NCI-H446 (cell line): ENCODE results near the gene ZNF892.

ENCODE experiments used
- DNase-seq, 2 experiments: peaks; one replicate each; lab custom pipeline; 2025; lab: John Stamatoyannopoulos, UW

ZNF892 gene

DNA sequence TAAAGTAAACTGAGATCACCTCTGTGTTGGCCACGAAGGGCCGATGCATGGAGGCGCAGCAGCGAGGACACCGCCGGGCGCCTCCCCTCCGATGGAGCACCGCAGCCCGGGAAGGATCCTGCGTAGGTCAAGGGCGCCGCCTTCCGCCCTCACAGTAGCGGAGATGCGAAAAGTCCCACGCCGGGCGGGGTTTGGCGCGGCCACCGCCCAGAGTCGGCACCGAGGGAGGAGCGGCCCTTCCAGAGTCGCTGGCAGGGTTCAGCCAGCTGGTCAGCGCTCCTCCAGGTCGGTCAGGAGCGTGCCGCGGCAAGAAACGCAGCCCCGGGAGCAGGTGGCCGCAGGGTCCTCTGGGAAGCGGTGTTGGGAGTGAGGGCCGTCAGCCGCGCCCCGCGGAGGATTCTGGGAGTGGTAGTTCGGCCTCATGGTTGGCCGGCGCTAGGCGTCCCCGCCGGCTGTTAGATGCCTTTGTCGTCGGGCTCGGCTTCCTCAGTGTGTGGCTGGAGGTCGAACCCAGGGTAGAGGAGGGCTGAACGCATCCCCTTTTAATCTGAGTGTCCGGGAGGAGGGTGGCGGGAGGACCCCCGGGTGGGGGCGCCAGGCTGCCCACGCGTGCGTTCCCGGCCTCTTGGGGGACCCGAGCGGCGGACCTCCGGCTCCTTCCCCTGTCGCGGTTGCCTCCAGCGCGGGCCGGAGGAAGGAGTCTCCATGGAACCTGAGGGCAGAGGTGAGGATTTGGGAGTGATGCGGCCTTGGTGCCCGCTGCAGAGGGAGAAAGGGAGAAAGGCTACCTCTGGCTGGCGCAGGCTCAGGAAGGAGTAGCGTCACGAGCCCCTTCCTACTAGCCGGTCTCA is at the start of gene ZNF892:
ZNF892 (plus strand) TSS at position 411 of the 851 bp plus-strand sequence; CDS start at position 706, 295 bp downstream.
- DNase-seq = peak; percentile 82 to 88

DNA sequence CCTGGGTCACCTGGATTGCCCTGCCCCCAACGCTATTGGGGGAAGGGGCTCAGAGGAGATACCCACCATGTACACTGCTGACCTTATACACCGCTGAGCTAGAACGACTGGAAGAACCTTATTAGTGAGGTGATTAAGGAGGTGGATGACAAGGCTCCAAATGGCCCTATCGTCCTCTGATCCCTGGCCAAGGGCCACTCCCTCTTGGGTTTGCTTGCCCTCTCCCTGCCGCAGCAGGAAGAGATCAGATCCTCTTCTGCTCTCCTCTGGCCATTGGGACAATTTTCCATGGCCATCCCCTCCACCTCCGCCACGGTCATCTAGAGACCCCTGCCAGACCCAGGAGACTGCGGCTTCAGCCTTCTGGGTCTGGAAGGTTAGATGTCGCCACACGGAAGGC is 48.9 kb upstream of the ZNF892 start:
- no peak for DNase-seq

DNA sequence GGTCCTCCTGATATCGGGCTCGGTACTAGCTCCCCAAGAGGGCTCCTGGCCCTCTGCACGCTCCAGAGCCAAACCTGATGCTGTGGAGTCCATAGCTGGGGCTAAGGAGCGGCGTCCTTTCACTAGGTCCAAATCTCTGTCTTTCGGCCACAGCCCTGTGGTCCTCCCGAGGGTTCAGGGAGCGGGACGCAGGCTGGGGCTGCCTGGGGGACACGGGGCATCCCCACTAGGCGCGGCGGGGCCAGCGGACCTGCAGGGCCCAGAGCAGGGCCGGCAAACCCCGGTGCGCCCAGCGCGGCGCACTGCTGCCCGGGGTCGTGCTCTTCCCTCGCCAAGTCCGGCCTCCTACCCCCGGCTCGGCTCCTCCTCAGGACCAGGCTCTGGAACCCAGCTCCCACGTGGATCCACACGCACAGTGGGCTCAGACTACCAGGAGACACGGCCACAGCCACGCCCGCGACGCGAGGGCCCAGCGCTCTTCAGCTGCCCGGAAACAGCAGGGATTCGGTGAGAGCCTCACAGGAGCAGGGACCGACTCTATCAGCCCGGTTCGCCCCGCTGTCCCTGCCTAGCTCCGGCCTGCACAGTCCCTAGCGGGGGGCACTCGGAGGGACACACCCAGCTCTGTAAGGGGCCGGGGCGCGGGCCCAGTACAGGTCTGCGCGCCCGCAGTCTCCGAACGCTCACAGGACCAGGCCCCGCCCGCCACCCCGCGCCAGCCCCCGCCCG is 48.3 kb upstream of the ZNF892 start:
- peak in 1 of 2 experiments; percentile 24 for DNase-seq

DNA sequence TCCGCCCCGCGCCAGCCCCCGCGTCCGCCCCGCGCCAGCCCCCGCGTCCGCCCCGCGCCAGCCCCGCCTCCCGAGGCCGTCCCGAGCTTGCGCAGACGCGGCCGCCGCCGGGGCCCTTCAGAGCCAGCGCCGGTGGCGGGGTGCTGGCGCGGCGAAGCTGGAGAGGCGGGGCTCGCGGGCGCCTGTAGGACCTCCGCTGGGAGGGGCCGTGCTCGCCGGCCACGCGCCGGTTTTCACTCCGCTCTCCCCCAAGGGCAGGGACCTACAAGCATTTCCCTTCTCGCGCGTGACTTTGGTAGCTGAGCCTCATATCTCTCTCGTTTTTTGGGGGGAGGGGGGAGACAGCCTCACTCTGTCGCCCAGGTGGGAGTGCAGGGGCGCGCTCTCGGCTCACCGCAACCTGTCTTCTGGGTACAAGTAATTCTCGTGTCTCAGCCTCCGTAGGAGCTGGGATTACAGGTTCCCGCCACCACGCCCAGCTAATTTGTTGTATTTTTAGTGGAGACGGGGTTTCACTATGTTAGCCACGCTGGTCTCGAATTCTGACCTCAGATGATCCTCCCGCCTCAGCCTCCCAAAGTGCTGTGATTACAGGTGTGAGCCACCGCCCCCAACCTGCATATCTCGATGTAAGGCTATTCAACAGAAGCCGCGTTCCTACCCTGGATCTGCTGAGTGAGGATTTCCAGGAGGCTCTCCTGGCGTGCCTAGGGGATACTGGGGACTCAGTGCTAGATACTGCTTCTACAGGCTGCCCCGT is 47.5 kb upstream of the ZNF892 start, which contains the start of gene ZNF514:
ZNF514 (minus strand) TSS at position 159 of the 760 bp plus-strand sequence. CDS start 6,595 bp downstream, outside the sequence.
- peak in 1 of 2 experiments; percentile 75 for DNase-seq

DNA sequence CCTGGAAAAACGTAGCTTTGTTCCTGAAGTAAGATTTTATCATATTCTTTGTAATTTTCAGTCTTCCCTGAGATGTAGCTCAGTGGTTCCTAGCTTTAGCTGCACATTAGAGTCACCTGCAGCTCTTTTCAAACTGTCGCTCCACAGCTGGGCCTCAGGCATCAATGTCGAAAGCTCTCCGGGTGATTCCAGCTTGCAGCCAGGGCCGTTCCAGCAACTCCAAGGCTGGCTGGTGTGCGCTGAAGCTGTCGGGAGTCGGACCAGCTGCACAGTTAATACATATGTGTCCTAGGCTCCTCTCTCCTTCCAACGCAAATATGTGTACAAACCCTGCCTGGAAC is 42.3 kb upstream of the ZNF892 start:
- no peak for DNase-seq

DNA sequence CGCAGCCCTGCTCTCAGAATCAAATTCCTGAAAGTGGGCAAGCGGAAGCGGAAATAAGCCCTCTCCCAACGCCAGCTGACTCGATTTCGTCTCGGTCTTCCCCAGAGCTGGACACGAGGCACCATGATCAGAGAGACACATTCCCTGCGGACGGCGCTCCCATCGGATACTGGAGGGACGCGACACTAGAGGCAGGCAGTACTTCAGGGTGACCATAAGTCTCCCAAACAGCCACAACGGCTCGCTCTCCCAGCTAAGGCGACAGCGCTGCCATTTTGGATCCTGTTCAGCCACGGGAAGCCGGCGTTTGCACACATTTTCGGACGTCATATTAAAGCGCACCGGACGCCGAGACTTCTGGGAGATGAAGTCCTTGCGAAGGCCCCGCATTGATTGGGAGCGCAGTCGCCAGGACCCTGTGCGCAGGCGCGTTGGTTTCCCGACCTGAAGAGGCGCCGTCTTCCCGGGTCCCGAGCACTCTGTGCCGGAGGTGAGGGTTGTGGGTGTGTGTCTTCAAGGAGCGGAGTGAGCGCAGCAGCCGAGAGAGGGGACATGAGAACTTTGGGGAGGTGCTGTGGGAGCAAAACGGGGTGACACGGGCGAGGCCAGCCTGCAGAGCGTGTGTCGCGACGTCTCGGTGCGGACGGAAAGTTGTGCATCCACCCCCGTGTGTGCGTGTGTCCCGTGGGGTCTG is 41.8 kb upstream of the ZNF892 start, which contains the start of gene ZNF2:
ZNF2 (plus strand) TSS at position 439 of the 694 bp plus-strand sequence. CDS start 10,418 bp downstream, outside the sequence.
- DNase-seq = peak; percentile 92 to 97

DNA sequence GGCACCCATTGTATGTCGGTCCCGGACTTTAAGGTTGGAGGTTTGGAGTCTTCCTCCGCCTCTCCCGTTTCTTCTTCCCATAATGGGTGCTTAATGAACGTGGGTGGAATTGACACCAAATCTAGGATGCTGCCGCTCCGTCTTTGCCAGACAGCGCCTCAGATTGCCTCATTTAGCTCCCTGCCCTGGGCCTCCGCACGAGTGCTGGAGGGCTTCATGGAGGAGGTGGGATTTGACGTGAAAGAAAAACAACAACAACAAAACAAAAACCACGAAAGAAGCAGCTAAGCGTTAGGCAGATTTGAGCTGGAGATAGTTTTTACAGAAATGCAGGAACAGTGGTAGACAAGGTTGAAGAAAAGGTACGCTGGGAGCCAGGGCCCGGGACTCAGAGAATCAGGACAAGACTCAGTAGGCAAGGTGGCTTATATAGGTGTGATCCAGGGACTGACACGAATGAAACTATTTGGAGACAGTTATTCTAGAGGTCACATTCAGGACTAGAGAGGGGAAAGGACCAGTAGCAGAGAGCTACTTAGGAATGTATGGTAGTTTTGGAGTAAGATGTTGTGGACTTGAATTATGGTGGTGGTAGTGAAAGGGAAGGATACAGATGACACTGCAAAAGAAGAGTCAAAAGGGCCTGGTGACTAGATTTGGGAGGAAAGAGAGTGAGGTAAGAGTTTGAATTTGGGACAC is 41.1 kb upstream of the ZNF892 start:
- no peak for DNase-seq

DNA sequence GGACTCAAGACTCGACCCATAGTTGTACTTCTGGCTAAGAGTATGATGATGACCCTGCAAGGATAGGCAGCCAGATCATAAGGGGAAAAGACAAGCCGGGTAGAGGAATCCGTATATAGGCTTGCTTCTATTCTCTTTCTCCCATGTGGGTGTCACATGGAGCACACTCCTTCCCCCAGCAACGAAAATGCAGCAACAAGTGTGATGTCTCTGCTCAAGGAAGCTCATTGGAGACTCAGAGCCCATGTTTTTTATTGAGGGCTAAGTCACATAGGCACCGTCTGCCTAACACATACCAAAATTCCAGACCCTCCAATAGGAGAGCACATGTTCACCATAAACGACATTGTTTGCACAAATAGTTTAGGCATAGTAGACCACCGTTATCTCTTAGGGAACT is 35.4 kb upstream of the ZNF892 start:
- no peak for DNase-seq

DNA sequence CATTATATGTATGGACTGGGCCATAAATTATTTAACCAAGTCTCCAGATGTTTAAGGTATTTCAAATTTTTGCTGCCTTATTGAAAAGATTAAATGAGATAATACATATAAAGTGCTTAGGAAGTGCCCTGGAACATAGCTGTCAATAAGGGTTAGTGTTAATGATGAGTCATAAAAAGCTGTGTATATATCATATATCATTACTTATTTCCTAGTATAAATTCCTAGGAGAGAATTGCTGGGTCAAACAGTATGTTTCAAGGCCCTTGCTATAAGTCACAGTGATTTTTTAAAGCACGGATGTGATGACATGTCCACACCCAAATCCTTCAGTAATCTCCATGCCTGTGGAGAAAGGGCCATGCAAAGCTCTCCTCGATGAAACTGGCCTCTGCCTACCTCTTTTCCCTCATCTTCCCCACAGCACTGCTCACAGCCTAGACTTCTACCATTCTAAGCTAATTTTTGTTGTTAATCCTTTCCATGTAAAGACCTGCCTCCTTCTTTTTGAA is 33.2 kb upstream of the ZNF892 start:
- no peak for DNase-seq

DNA sequence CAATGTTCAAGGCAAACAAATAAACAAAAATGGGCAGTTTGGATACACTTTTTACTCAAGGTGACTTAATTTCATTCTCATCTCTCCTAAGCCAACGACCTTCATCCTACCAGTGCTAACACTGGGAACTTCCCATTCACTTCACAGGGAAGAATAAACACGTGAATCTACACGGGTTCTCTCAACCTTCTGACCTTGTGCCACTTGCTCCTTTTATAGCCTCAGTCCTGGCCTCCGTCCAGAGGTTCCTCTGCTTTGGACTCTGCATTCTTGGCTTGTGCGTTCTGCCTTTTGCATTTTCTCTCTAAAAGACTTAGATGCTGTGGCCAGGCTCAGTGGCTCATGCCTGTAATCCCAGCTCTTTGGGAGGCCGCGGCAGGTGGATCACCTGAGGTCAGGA is 27.9 kb upstream of the ZNF892 start:
- DNase-seq = no peak

DNA sequence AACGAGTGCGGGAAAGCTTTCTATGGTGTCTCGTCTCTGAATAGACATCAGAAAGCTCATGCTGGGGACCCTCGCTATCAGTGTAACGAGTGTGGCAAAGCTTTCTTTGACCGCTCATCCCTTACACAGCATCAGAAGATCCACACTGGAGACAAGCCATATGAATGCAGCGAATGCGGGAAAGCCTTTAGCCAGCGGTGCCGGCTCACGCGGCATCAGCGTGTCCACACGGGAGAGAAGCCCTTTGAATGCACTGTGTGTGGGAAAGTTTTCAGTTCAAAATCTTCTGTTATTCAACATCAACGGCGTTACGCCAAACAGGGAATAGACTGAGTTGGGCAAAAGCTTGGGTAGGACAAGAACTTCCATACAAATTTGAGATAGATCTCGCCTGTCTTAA is 25.5 kb upstream of the ZNF892 start:
- DNase-seq = no peak

DNA sequence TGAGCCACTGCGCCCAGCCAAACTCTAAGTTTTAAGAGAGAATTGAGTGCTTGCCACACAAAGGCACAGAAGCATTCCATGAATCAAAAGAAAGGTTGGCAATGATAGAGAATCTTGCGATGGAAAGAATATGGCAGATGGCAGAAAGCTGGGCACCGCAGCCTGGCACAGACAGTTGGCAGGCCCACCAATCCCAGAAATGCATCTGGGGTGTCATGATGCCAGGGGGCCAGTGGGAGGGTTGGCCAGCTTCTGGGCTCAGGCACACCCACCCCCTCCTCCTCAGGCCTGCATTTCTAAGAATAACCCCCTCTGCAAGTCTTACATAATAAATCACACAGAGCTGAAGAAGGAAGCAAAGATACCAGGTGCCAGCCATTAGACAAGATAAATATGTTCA is 22.1 kb upstream of the ZNF892 start:
- DNase-seq = no peak

DNA sequence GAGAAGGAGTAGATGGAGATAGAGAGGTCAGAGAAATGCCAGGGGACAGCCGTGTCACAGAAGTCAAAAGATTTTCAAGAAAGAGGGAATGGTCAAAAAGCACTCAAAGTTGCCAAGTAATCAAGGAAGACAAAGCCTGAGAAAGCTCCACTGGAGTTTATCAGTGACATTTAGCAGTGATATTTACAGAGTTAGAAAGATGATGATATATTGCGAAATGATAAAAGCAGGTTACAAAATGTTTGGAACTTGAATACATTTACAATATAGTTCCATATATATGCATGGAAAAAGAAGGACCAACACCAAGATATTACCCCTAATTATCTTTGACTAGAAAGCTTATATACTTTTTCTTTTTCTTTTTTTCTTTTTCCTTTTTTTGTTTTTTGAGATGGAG is 21.3 kb upstream of the ZNF892 start:
- DNase-seq = no peak

DNA sequence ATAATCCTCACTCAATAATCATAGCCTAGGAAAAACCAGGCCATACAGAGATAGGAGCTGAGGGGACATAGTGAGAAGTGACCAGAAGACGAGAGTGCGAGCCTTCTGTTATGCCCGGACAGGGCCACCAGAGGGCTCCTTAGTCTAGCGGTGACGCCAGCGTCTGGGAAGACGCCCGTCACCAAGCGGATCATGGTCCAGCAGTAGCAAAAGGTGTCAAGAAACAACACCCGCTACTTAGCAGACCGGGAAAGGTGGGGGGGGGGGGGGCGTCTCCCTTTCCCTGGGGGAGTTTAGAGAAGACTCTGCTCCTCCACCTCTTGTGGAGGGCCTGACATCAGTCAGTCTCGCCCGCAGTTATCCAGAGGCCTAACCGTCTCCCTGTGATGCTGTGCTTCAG is 14.4 kb upstream of the ZNF892 start:
- peak in 1 of 2 experiments; percentile 16 for DNase-seq

DNA sequence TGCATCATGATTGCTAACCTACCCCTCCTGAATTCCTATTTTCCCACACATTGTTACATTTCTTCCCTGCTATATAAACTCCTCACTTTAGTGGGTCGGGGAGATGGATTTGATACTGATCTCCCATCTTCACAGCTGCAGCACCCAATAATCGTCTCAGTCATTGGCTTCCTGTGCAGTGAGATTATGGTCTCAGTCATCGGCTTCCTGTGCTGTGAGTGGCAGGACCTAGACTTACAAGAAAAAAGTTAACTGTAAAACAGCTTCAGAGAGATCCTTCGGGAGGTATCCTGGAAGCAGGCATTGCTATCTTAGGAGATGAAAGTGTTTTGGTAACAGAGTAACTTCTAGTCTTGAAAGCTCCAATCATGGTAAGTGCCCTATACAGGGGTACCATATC is 3.4 kb upstream of the ZNF892 start:
- no peak for DNase-seq

DNA sequence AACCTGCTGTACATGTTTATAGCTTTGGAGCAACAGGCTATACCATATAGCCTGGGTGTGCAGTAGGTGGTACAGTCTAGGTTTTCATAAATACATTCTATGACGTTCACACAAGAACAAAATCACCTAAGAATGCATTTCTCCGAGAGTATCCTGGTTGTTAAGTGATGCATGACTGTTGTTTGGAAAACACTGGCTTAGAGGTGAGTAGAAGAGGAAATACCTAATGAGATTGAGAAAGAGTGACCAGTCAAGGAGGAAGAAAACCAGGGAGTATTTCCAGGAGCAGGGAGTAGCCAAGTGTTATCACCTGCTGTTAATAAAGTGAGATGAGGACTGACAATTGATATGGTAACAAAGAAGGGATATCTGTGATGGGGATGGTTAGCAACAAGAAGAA is 2.9 kb upstream of the ZNF892 start:
- no peak for DNase-seq

DNA sequence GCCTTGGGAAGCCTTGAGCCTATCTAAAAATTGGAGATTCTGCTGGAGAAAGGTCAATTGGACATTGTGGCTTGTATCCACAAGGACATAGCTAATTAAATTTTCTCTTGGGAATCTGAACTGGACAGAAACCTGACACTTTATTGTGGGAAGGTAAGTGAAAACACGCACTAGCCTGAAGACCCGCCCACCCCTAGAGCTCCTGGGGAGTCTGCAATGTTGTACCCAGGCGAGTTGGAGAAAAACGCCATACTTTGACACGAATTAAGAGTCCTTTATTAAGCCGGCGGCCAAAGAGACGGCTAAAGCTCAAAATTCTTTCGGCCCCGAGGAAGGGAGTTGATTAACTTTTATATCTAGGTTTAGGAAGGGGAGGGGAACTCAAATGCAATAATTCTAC is 1.2 kb upstream of the ZNF892 start:
- no peak for DNase-seq

DNA sequence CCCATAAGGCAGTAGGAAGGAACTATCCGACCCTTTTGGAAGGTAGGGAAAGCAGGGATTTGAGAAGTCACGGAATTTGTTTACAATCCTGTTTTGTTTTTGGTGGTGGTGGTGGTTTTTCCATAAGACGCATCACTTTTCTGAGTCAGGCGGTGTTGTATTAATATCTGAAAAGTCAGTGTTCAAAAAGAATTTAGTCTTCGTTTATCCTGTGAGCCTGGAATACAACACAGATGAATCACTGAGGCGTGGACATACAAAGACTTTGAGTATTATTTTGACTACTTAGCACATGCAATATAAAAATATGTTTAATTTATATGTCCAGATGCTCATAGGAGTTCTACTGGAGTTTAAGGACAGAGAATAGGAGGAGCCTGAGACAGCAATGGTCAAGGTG is 785 bp downstream of the ZNF892 start:
- no peak for DNase-seq

DNA sequence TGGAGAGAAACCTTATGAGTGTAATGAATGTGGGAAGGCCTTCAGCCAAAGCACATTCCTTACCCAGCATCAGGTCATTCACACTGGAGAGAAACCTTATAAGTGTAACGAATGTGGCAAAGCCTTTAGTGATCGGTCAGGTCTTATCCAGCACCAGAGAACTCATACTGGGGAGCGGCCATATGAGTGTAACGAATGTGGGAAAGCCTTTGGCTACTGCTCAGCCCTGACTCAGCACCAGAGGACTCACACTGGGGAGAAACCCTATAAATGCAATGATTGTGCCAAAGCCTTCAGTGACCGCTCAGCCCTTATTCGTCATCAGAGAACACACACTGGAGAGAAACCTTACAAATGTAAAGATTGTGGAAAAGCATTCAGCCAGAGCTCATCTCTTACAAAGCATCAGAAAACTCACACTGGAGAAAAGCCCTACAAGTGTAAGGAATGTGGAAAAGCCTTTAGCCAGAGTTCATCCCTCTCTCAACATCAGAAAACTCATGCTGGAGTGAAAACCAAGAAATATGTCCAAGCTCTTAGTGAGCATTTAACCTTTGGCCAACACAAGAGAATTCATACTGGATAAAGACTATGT is 7.8 kb downstream of the ZNF892 start:
- no peak for DNase-seq

DNA sequence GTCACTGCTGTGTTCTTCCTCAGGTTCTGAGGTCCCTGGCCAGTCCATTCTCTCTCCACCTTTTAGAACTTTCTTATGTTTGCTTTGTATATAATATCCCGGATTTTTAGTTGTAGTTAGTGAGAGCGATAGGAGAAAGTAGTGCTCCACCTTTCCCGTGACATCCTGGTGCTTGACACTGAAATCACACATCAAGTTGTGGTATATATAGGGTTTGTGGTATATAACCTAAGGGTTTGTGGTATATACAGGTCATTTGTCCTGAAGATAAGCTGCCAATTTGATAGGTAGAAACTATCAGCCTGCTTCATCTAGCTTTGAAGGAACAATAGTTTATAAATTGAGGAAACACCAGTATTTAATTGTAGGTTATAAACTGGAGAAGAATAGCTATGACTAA is 13.1 kb downstream of the ZNF892 start:
- DNase-seq = no peak

DNA sequence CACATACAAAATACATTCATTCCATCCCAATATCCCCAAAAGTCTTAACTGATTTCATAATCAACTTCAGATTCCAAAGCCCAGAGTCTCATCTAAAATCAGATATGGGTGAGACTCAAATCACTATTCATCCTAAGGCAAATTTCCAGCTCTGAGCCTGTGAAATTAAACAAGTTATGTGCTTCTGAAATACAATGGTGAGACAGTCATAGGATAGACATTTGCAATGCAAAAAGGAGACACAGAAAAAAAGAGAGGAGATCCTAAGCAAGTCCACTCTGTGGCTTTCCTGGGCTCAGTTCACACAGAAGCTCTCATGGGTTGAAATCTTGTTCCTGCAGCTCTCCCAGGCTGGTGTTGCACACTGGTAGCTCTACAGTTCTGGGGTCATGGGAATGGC is 18.3 kb downstream of the ZNF892 start:
- no peak for DNase-seq
